Retinal pigment epithelial cell (primary cell): ENCODE data around the gene SCGB2B2.

ENCODE experiments used
- DNase-seq: peaks from one replicate; pipeline ENCODE4 v3.0.0-alpha.2; 2010; ENCODE audit warnings: low read depth
- H3K4me3 ChIP-seq: 2 replicates; pipeline ENCODE4 v1.5.1; 2011; ENCODE audit warnings: mild to moderate bottlenecking, low read length, control low read depth, moderate library complexity
- CTCF ChIP-seq: conservative IDR thresholded peaks from 2 replicates; pipeline ENCODE4 v1.5.1; 2011; ENCODE audit warnings: low read depth, low read length, control low read depth, inconsistent platforms

The SCGB2B2 gene

GRCh38 chr19:34649886-34650543 is 26.9 kb downstream of the SCGB2B2 start:
- H3K4me3 ChIP-seq, result no peak overlapping the region
- no peak for DNase-seq
- no peak for TF ChIP-seq CTCF

- no peak for TF ChIP-seq CTCF
- DNase-seq, result no peak
- no peak overlapping the region for H3K4me3 ChIP-seq
Measured at GRCh38 chr19:34645551-34645950, 31.4 kb downstream of the SCGB2B2 start.

GRCh38 chr19:34644991-34645461 is 31.9 kb downstream of the SCGB2B2 start:
- TF ChIP-seq CTCF, result no peak
- no peak overlapping the region for H3K4me3 ChIP-seq
- no peak for DNase-seq

GRCh38 chr19:34642241-34642640 is 34.7 kb downstream of the SCGB2B2 start:
- no peak for TF ChIP-seq CTCF
- DNase-seq, result no peak
- no peak overlapping the region for H3K4me3 ChIP-seq

- peak; percentile 40 for TF ChIP-seq CTCF
- no peak for DNase-seq
- H3K4me3 ChIP-seq, result no peak overlapping the region
Measured at GRCh38 chr19:34639491-34640085, 37.4 kb downstream of the SCGB2B2 start.

GRCh38 chr19:34633802-34634201 is 43.2 kb downstream of the SCGB2B2 start:
- no peak for DNase-seq
- no peak for TF ChIP-seq CTCF
- no peak overlapping the region for H3K4me3 ChIP-seq
